A549 (cell line): ENCODE measurements around the gene PPIF.

Source experiments
- JUN ChIP-seq, 2 experiments: fragments of >200 bp; sonication (Bioruptor Twin); formaldehyde crosslinking; IDR thresholded peaks; 2 replicates in 1 of 2; 3 replicates in 1 of 2; pipeline ENCODE4 v1.6.1; 2016 to 2017
- NR3C1 ChIP-seq: fragments of >200 bp; sonication (Bioruptor Twin); formaldehyde crosslinking; IDR thresholded peaks from 3 replicates; pipeline ENCODE4 v1.6.1; 2017
- POLR2A ChIP-seq: IDR thresholded peaks from 2 replicates; pipeline ENCODE4 v1.6.1; 2012; ENCODE audit warnings: mild to moderate bottlenecking, low read length
- POLR2AphosphoS2 ChIP-seq: conservative IDR thresholded peaks from 2 replicates; pipeline ENCODE4 v1.6.1; 2012; ENCODE audit warnings: low read length, improper control_type of control experiment, inconsistent platforms
- SMC3 ChIP-seq: fragments of >200 bp; sonication (Bioruptor Twin); formaldehyde crosslinking; IDR thresholded peaks from 3 replicates; pipeline ENCODE4 v1.6.1; 2018; ENCODE audit warnings: inconsistent platforms
- TF ChIP-seq, protein P1 (sequence below): fragments of >200 bp; sonication (Bioruptor Twin); formaldehyde crosslinking; IDR thresholded peaks from 3 replicates; pipeline ENCODE4 v1.5.1; 2016
- TF ChIP-seq, protein P2 (sequence below): fragments of 250-450 bp; sonication (Bioruptor Pico); IDR thresholded peaks from 2 replicates; pipeline ENCODE4 v1.5.0; 2021; ENCODE audit warnings: mild to moderate bottlenecking, moderate library complexity, borderline replicate concordance
- TF ChIP-seq, protein P3 (sequence below): fragments of 200-600 bp; sonication (generic); IDR thresholded peaks from 2 replicates; pipeline ENCODE4 v1.6.1; 2016; ENCODE audit warnings: antibody characterized with exemption, mild to moderate bottlenecking, moderate library complexity

DNA sequence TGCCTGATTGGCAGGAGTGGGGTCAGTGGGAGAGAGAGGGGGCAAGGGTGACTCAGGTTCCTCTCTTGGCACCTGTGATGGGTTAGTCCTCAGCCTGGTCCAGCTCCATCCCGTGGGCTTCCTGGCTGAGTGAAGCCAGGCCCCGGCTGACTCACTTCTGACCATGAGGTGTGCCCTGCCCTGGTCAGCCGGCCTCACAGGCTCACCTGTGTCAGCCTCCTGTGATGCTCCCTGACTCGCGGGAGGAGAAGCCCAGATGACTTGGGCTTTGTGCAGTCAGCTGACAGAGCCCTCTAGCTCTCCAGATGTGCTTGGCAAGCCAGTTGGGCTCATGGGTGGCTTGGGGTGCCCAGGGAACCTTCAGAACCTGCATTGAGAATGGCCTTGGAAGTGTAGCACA is 16.0 kb upstream of the PPIF start:
- TF ChIP-seq SMC3: no peak
- TF ChIP-seq POLR2AphosphoS2: no peak
- TF ChIP-seq, protein P1, sequence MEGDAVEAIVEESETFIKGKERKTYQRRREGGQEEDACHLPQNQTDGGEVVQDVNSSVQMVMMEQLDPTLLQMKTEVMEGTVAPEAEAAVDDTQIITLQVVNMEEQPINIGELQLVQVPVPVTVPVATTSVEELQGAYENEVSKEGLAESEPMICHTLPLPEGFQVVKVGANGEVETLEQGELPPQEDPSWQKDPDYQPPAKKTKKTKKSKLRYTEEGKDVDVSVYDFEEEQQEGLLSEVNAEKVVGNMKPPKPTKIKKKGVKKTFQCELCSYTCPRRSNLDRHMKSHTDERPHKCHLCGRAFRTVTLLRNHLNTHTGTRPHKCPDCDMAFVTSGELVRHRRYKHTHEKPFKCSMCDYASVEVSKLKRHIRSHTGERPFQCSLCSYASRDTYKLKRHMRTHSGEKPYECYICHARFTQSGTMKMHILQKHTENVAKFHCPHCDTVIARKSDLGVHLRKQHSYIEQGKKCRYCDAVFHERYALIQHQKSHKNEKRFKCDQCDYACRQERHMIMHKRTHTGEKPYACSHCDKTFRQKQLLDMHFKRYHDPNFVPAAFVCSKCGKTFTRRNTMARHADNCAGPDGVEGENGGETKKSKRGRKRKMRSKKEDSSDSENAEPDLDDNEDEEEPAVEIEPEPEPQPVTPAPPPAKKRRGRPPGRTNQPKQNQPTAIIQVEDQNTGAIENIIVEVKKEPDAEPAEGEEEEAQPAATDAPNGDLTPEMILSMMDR: no peak
- TF ChIP-seq, protein P2, sequence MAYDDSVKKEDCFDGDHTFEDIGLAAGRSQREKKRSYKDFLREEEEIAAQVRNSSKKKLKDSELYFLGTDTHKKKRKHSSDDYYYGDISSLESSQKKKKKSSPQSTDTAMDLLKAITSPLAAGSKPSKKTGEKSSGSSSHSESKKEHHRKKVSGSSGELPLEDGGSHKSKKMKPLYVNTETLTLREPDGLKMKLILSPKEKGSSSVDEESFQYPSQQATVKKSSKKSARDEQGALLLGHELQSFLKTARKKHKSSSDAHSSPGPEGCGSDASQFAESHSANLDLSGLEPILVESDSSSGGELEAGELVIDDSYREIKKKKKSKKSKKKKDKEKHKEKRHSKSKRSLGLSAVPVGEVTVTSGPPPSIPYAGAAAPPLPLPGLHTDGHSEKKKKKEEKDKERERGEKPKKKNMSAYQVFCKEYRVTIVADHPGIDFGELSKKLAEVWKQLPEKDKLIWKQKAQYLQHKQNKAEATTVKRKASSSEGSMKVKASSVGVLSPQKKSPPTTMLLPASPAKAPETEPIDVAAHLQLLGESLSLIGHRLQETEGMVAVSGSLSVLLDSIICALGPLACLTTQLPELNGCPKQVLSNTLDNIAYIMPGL (CRISPR knock-in tag): no peak
- no peak for TF ChIP-seq POLR2A
- no peak for TF ChIP-seq NR3C1
- TF ChIP-seq, protein P3, sequence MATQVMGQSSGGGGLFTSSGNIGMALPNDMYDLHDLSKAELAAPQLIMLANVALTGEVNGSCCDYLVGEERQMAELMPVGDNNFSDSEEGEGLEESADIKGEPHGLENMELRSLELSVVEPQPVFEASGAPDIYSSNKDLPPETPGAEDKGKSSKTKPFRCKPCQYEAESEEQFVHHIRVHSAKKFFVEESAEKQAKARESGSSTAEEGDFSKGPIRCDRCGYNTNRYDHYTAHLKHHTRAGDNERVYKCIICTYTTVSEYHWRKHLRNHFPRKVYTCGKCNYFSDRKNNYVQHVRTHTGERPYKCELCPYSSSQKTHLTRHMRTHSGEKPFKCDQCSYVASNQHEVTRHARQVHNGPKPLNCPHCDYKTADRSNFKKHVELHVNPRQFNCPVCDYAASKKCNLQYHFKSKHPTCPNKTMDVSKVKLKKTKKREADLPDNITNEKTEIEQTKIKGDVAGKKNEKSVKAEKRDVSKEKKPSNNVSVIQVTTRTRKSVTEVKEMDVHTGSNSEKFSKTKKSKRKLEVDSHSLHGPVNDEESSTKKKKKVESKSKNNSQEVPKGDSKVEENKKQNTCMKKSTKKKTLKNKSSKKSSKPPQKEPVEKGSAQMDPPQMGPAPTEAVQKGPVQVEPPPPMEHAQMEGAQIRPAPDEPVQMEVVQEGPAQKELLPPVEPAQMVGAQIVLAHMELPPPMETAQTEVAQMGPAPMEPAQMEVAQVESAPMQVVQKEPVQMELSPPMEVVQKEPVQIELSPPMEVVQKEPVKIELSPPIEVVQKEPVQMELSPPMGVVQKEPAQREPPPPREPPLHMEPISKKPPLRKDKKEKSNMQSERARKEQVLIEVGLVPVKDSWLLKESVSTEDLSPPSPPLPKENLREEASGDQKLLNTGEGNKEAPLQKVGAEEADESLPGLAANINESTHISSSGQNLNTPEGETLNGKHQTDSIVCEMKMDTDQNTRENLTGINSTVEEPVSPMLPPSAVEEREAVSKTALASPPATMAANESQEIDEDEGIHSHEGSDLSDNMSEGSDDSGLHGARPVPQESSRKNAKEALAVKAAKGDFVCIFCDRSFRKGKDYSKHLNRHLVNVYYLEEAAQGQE: no peak
- no peak for TF ChIP-seq JUN (IDR thresholded peaks at IDR 0.05)
